ENCODE data around the gene GRIK4.

GRIK4 gene

GRCh38 chr11:120589376-120589775, 77.8 kb downstream of the GRIK4 start:
- no peak overlapping the region for H3K4me3 ChIP-seq (ENCODE audit: low read depth, low read length)
- no peak for DNase-seq (ENCODE audit: low read depth)
- TF ChIP-seq, protein P1, sequence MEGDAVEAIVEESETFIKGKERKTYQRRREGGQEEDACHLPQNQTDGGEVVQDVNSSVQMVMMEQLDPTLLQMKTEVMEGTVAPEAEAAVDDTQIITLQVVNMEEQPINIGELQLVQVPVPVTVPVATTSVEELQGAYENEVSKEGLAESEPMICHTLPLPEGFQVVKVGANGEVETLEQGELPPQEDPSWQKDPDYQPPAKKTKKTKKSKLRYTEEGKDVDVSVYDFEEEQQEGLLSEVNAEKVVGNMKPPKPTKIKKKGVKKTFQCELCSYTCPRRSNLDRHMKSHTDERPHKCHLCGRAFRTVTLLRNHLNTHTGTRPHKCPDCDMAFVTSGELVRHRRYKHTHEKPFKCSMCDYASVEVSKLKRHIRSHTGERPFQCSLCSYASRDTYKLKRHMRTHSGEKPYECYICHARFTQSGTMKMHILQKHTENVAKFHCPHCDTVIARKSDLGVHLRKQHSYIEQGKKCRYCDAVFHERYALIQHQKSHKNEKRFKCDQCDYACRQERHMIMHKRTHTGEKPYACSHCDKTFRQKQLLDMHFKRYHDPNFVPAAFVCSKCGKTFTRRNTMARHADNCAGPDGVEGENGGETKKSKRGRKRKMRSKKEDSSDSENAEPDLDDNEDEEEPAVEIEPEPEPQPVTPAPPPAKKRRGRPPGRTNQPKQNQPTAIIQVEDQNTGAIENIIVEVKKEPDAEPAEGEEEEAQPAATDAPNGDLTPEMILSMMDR (IDR thresholded peaks at IDR 0.05; ENCODE audit: low read depth, low read length, missing control alignments): no peak

GRCh38 chr11:120590472-120590871, 78.9 kb downstream of the GRIK4 start:
- TF ChIP-seq, protein P1 (IDR thresholded peaks at IDR 0.05; ENCODE audit: low read depth, low read length, missing control alignments): no peak
- no peak overlapping the region for H3K4me3 ChIP-seq (ENCODE audit: low read depth, low read length)
- DNase-seq (ENCODE audit: low read depth): no peak

DNA sequence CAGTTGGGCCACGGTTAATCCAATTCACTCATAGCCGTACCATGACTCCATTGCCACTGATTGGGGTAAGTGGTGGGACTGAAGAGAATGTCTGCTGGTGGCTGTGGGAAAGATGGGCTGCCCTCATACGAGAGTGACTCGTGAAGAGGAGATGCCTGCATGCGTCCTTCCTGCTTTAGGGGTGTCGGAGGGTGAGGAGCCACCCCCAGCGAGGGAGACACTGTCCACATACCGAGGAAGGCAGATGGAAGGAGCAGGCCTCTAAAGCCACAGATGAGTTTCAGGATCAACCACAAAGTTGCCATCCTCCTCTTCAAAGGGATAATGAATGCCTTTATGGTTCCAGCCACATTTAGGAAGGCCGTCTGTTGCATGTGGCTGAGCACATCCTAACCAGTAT, 83.2 kb downstream of the GRIK4 start:
- DNase-seq (ENCODE audit: low read depth): no peak
- TF ChIP-seq, protein P1 (IDR thresholded peaks at IDR 0.05; ENCODE audit: low read depth, low read length, missing control alignments): no peak
- no peak overlapping the region for H3K4me3 ChIP-seq (ENCODE audit: low read depth, low read length)

GRCh38 chr11:120595557-120595956, 84.0 kb downstream of the GRIK4 start:
- DNase-seq (ENCODE audit: low read depth): no peak
- TF ChIP-seq, protein P1 (IDR thresholded peaks at IDR 0.05; ENCODE audit: low read depth, low read length, missing control alignments): no peak
- H3K4me3 ChIP-seq (ENCODE audit: low read depth, low read length): no peak overlapping the region

DNA sequence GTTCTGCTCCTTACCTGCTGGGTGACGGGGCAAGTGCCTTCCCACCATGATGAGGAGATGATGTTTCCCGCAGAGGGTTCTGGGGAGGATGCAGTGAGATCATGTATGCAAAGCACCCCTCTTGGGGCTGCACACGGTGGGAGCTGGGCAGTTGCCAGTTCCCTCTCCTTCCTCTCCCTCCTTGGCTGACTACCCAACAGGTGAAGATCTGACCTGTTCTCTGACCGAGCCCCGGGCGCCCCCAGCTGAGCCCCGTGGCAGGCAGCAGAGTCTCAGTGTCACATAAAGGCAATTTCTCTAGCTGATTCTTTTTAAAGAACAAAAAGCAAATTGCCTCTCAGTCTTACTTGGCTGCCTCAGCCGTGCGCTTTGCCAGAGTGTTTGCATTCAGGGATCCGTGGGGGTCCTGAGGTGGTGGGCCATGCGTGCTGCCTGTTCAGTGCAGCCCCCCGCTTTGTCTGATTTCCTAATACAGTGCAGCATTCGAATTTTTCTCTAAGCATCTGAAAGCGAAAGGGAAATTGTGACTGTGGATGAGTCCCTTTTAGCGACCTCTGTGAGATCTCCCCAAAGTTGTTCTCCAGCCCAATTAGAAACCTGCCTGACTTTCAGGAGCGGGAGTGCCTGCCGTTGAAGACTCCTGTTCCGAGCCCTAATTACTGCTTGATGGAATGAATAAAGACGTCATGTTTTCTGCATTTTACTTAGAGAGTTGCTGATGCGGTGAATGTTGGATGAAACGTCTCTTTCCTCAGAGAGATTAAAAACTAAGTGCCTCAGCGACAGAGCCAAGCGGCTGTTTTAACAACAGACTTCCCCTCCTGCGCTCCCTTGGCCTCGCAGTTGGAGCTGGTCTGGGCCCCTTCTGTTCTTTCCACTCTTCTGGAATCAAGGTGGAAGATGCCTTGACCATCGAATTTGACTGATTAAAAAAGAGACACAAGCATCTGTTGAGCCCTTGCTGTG, 86.0 kb downstream of the GRIK4 start:
- H3K4me3 ChIP-seq (ENCODE audit: low read depth, low read length): peak overlapping the region; percentile 9; the same call in 1 of the 2 replicates
- DNase-seq (ENCODE audit: low read depth): no peak
- TF ChIP-seq, protein P1 (IDR thresholded peaks at IDR 0.05; ENCODE audit: low read depth, low read length, missing control alignments): no peak

DNA sequence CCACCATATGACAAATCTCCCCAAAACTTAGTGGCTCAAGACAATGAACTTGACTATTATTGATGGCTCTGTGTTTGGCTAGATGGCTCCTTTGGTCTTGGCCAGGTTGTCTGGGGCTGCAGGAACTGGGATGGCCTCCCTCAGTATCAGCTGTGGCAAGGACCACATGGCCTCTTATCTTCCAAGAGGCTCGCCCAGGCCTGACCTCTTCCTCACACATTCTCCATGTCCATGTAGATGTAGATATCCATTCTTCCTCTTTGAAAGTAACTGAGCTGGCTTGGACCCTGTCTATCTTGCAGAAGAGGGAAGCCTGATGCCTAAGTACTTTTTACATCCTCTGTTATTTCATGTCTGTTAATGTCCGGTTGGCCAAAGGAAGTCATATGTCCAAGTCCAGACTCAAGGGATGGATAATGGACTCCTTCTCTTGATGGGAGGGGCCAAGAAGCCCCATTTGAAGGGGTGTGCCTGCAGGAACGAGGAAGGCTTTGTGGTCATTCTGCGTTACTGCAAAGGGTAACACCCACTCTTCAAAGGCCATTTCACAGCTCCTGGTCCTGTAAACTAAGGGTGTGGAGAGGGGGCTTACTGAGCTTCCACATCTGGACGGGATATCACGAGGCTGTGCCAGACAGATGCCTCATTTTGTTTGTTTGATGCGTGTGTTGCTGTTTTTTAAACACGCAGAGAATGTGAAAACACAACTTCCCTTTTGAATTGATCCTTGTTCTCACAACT, 87.1 kb downstream of the GRIK4 start:
- no peak overlapping the region for H3K4me3 ChIP-seq (ENCODE audit: low read depth, low read length)
- TF ChIP-seq, protein P1 (IDR thresholded peaks at IDR 0.05; ENCODE audit: low read depth, low read length, missing control alignments): peak; percentile 9
- no peak for DNase-seq (ENCODE audit: low read depth)
